Muscle of arm (tissue), 12 donors: Measurements from ENCODE around the gene GABARAPL2. TPM values are rescaled to one million over a fixed set of nuclear protein-coding genes. Genes with fewer than 3 reads are reported as not detected.

ENCODE experiments used
- DNase-seq: peaks from one replicate; pipeline ENCODE4 v3.0.0-alpha.2; 2013
- polyA plus RNA-seq, 12 donors: library from polyadenylated mRNA; unstranded; fragments of 120-200 nt; gene quantifications; one replicate each; pipeline ENCODE4 v1.2.1, GENCODE V29; 2013; ENCODE audit not compliant: insufficient read length in 12 of 12

Gene GABARAPL2
- polyA plus RNA-seq, 12 donors: 81.4 to 204 (median 138) TPM; not detected in 1

DNA sequence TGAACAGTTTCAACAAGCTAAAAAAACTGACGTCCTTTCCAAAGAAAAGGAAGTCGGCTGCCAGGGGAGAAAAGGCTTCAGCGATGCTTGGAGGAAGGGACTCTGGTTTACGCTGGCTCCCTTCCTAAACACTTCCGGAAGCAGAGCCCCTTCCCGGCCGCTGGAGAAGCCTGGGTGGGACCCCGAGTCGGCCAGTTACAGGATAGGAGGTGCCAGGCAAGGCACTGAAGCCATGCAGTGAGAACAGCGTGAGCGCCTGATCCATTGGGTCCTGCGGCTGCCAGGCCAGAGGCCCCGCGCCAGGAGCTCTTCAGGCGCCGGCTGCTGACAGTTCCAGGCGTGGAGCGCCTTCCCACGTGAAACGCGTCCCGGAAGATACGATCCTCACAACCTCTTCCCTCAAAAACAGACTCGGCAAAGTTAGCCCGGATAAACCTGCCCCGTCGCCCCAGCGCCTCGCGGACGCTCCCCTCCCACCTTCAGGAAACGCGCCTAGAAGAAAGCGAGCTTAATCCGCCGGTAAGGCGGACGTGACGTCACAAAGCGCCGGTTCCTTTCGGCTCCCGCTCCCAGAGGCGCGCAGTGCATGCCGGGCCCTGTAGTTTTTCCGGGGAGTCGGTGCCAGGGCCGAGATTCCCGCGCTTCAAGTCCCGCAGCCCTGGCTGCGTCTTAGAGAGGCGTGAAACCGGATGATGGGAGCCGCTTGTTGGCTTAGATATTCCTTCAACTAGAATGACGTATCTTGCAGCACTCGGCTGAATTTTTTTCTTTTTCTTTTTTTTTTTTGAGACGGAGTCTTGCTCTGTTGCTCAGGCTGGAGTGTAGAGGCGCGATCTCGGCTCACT is 56.8 kb downstream of the GABARAPL2 start, which contains the start of gene ADAT1:
Gene ADAT1 (minus strand): TSS at position 521 of the 845 bp plus-strand sequence. CDS start 2,482 bp downstream, outside the sequence.
- DNase-seq: peak; percentile 99

GRCh38 chr16:75624921-75625334 is 58.7 kb downstream of the GABARAPL2 start:
- DNase-seq: no peak

GRCh38 chr16:75626806-75627205 is 60.6 kb downstream of the GABARAPL2 start:
- DNase-seq: no peak

Other genes with a start within 250 kb of the GABARAPL2 start
- 100 to 1,000 TPM in 3 of 12 donors, 10 to 100 TPM in 8, not detected in 1; 69.9 to 127 (median 91.3) TPM for gene CFDP1, start 132.9 kb upstream of the GABARAPL2 start, polyA plus RNA-seq
- 10 to 100 TPM in 11 of 12 donors, not detected in 1; 17.3 to 28.8 (median 20.4) TPM for gene TMEM170A, start 101.7 kb upstream of the GABARAPL2 start, polyA plus RNA-seq
- gene CHST6, start 70.9 kb upstream of the GABARAPL2 start, polyA plus RNA-seq: 1 to 10 TPM in 11 of 12 donors, not detected in 1; 1.4 to 4.1 (median 2.3) TPM
- gene CHST5, start 30.3 kb upstream of the GABARAPL2 start, polyA plus RNA-seq: under 1 TPM in 10 of 12 donors, not detected in 2; 0.07 to 0.56 (median 0.24) TPM
- 10 to 100 TPM in 3 of 12 donors, 1 to 10 TPM in 8, not detected in 1; 6.0 to 17.0 (median 8.3) TPM for gene TMEM231, start 10.1 kb upstream of the GABARAPL2 start, polyA plus RNA-seq
- 10 to 100 TPM in 11 of 12 donors, not detected in 1; 28.1 to 46.1 (median 32.4) TPM for gene ADAT1, start 56.9 kb downstream of the GABARAPL2 start, polyA plus RNA-seq
- gene KARS1, start 81.3 kb downstream of the GABARAPL2 start, polyA plus RNA-seq: 100 to 1,000 TPM in 10 of 12 donors, 10 to 100 TPM in 1, not detected in 1; 93.5 to 142 (median 126) TPM
- 100 to 1,000 TPM in 1 of 12 donors, 10 to 100 TPM in 10, not detected in 1; 57.5 to 105 (median 64.6) TPM for gene TERF2IP, start 81.4 kb downstream of the GABARAPL2 start, polyA plus RNA-seq
- gene CPHXL2, start 110.6 kb downstream of the GABARAPL2 start, polyA plus RNA-seq: under 1 TPM in 4 of 12 donors, not detected in 8; 0.15 to 0.34 (median 0.28) TPM
- under 1 TPM in 1 of 12 donors, not detected in 11; 0.22 TPM for gene DUXB, start 135.1 kb downstream of the GABARAPL2 start, polyA plus RNA-seq
- not detected for gene CPHXL, start 160.1 kb downstream of the GABARAPL2 start, polyA plus RNA-seq